MCF 10A (cell line): ENCODE measurements around the gene ZFAND3. TPM values are rescaled to one million over a fixed set of nuclear protein-coding genes. Genes with fewer than 3 reads are reported as not detected.

Source experiments
- BruUV-seq: library from RNA; stranded (reverse); fragments of 400-500 nt; replicated peaks from 2 replicates; lab custom pipeline; 2021; lab: Mats Ljungman, UMichigan
- CTCF ChIA-PET: fragments of 300-600 bp; sonication (Branson Sonifier 250); formaldehyde crosslinking; extraction: SDS; loops from one replicate; lab custom pipeline; 2021; ENCODE audit warnings: antibody characterized with exemption, inconsistent platforms; lab: Yijun Ruan, JAX
- POLR2A ChIA-PET: fragments of 300-600, 350-650 bp; sonication (Branson Sonifier 250); formaldehyde crosslinking; extraction: SDS; loops from one replicate; lab custom pipeline; 2020; ENCODE audit warnings: antibody characterized with exemption, inconsistent platforms; lab: Yijun Ruan, JAX
- DNase-seq: peaks from one replicate; pipeline ENCODE4 v3.0.0-alpha.2; 2018; ENCODE audit not compliant: unreplicated experiment
- H3K27ac Mint-ChIP-seq: one replicate; pipeline ENCODE4 v1.8.0; 2022; ENCODE audit warnings: mild to moderate bottlenecking, low read depth, mixed read lengths; ENCODE audit not compliant: unreplicated experiment
- H3K27me3 Mint-ChIP-seq: one replicate; pipeline ENCODE4 v1.8.0; 2022; ENCODE audit warnings: mixed read lengths; ENCODE audit not compliant: insufficient read depth, unreplicated experiment
- H3K36me3 Mint-ChIP-seq: one replicate; pipeline ENCODE4 v1.8.0; 2022; ENCODE audit warnings: mild to moderate bottlenecking, moderate library complexity, mixed read lengths; ENCODE audit not compliant: insufficient read depth, unreplicated experiment
- H3K4me1 Mint-ChIP-seq: one replicate; pipeline ENCODE4 v1.8.0; 2022; ENCODE audit warnings: mixed read lengths; ENCODE audit not compliant: insufficient read depth, unreplicated experiment
- H3K4me3 Mint-ChIP-seq: one replicate; pipeline ENCODE4 v1.8.0; 2022; ENCODE audit warnings: mild to moderate bottlenecking, moderate library complexity, mixed read lengths; ENCODE audit not compliant: unreplicated experiment
- H3K9me3 Mint-ChIP-seq: one replicate; pipeline ENCODE4 v1.8.0; 2022; ENCODE audit warnings: mixed read lengths; ENCODE audit not compliant: unreplicated experiment
- intact Hi-C: fragments of 100-400 bp; cut with micrococcal nuclease; formaldehyde crosslinking; loops from 2 replicates; pipeline ENCODE4 v1.14.1; 2022
- total RNA-seq: library from RNA; stranded (reverse); gene quantifications from 2 replicates; pipeline ENCODE4 v1.2.3, GENCODE V29; 2022
- TF ChIP-seq, protein P1 (sequence below): fragments of 200-600 bp; IDR thresholded peaks from one replicate; pipeline ENCODE4 v1.8.0; 2022; ENCODE audit warnings: antibody characterized with exemption, mild to moderate bottlenecking; ENCODE audit not compliant: unreplicated experiment

ZFAND3 gene
- total RNA-seq, 1 experiment from 2014 or later: 100 TPM

DNA sequence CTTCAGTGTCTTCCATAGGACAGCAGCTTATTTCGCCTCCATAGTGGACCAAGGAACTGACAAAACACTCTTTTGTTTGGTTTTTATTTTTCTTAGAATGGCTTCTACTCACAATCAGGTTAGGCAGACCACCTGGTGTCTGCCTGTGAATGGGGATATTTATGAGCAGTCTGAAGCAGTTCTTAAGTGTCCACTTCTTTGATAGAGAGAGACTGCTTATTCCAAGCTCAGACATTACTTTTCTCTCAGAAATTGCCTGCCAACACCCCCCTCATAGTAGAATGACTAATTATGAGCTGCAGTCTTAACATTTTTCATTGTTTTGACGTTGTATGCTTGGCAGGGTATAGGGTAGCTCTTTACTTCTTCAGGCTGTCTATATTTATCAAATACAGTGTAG lies 174.7 kb downstream of the ZFAND3 start:
- ChIA-PET CTCF (no interaction called here), POLR2A (interaction anchor here (0.6 to 1.8 kb wide), 4 partner anchors 9 to 53 kb away, joined by 3 to 7 read pairs (median 4); no protein-coding TSS in a partner anchor)
- peaks cover 12% of the 10 kb centered on the region for H3K4me1 Mint-ChIP-seq
- DNase-seq: no peak
- H3K4me3 Mint-ChIP-seq: no peak overlapping the region
- no peak overlapping the region for H3K27ac Mint-ChIP-seq
- H3K36me3 Mint-ChIP-seq: no peaks in the 10 kb centered on the region
- H3K9me3 Mint-ChIP-seq: no peaks in the 10 kb centered on the region
- TF ChIP-seq, protein P1, sequence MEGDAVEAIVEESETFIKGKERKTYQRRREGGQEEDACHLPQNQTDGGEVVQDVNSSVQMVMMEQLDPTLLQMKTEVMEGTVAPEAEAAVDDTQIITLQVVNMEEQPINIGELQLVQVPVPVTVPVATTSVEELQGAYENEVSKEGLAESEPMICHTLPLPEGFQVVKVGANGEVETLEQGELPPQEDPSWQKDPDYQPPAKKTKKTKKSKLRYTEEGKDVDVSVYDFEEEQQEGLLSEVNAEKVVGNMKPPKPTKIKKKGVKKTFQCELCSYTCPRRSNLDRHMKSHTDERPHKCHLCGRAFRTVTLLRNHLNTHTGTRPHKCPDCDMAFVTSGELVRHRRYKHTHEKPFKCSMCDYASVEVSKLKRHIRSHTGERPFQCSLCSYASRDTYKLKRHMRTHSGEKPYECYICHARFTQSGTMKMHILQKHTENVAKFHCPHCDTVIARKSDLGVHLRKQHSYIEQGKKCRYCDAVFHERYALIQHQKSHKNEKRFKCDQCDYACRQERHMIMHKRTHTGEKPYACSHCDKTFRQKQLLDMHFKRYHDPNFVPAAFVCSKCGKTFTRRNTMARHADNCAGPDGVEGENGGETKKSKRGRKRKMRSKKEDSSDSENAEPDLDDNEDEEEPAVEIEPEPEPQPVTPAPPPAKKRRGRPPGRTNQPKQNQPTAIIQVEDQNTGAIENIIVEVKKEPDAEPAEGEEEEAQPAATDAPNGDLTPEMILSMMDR: no peak
- no TSS peak for BruUV-seq
- intact Hi-C loops: no loop called here
- no peaks in the 10 kb centered on the region for H3K27me3 Mint-ChIP-seq

DNA sequence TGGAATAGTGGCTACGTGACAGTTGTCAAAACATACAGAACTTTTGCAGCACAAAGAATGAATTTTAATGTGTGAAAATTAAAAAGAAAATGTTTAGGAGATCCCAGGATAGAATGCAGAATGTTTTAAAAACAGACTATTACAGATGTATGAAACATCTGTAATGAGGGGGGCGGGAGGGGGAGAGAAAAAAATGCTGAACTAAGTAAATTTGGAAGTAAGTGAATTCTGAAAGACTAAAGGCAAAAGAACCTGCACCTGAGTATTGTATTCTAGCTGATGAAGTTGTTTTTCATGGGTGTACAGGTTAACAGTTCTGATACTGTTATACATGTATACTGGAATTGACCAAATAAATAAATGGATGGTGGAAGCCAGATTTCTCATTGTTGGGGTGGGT lies 178.8 kb downstream of the ZFAND3 start:
- no peak overlapping the region for H3K27ac Mint-ChIP-seq
- H3K4me1 Mint-ChIP-seq: peaks cover 6% of the 10 kb centered on the region
- ChIA-PET POLR2A (no interaction called here), CTCF (no interaction called here)
- TF ChIP-seq, protein P1: no peak
- no peaks in the 10 kb centered on the region for H3K9me3 Mint-ChIP-seq
- no TSS peak for BruUV-seq
- H3K36me3 Mint-ChIP-seq: no peaks in the 10 kb centered on the region
- no peak overlapping the region for H3K4me3 Mint-ChIP-seq
- intact Hi-C loops: no loop called here
- H3K27me3 Mint-ChIP-seq: no peaks in the 10 kb centered on the region
- no peak for DNase-seq

DNA sequence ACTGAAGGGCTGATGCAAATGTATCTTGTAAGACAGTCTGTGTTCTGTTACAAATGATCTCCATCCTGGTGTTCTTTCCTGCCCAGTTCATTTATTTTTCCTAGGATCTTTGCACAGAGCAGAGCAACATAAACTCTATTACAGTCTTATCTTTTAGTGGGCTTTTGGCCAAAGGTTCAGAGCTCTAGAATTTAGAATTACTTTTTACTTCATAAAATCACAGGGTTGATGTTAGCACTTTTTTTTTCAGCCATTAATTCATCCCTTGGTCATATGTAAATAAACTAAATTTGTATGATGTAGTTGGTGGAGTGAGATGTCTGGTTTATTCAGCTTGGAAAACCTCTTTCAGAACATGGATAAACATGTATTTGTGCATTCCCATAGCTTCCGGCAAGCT lies 181.9 kb downstream of the ZFAND3 start:
- DNase-seq: no peak
- no peaks in the 10 kb centered on the region for H3K4me1 Mint-ChIP-seq
- TF ChIP-seq, protein P1: no peak
- H3K27me3 Mint-ChIP-seq: no peaks in the 10 kb centered on the region
- H3K4me3 Mint-ChIP-seq: no peak overlapping the region
- intact Hi-C loops: no loop called here
- ChIA-PET CTCF (interaction anchor here (0.6 to 0.9 kb wide), 6 partner anchors 33 to 527 kb away, joined by 3 to 6 read pairs (median 4); no protein-coding TSS in a partner anchor), POLR2A (interaction anchor here (0.8 to 1.4 kb wide), 2 partner anchors 10 to 182 kb away, joined by 3 to 4 read pairs; partner anchors contain the start of gene ZFAND3)
- no peaks in the 10 kb centered on the region for H3K36me3 Mint-ChIP-seq
- H3K9me3 Mint-ChIP-seq: no peaks in the 10 kb centered on the region
- no TSS peak for BruUV-seq
- no peak overlapping the region for H3K27ac Mint-ChIP-seq

DNA sequence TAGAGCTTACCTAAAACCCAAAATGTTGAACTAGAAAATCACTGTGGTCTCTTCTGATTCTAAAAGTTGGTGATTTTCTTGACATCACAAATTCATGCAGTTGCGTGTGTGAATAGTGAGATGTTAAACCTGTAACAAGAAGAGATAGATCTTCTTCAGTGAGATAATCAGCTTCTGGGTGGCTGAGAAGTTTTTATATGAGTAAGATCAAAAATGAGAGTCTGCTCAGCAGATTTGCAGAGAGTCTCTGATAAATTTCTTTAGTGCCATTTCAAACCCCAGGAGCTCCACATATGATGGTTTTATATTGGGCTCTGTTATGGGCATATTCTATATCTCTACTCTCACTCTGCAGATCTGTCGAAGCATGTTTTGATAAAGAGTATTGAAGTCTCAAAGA lies 185.4 kb downstream of the ZFAND3 start:
- no TSS peak for BruUV-seq
- CTCF ChIA-PET: interaction anchor here (0.5 to 0.6 kb wide), 3 partner anchors 8 to 427 kb away, joined by 3 to 5 read pairs (median 5); no protein-coding TSS in a partner anchor

More for the DNA sequence above, 185.4 kb downstream of the ZFAND3 start:
- POLR2A ChIA-PET: interaction anchor here (0.6 to 1.0 kb wide), 2 partner anchors 11 to 927 kb away, joined by 3 read pairs; no protein-coding TSS in a partner anchor
- TF ChIP-seq, protein P1: no peak
- H3K4me1 Mint-ChIP-seq: no peaks in the 10 kb centered on the region
- H3K27me3 Mint-ChIP-seq: no peaks in the 10 kb centered on the region
- no peak overlapping the region for H3K4me3 Mint-ChIP-seq
- no peak for DNase-seq
- H3K9me3 Mint-ChIP-seq: no peaks in the 10 kb centered on the region
- intact Hi-C loops: no loop called here
- H3K36me3 Mint-ChIP-seq: no peaks in the 10 kb centered on the region
- H3K27ac Mint-ChIP-seq: no peak overlapping the region
